PC-9 (cell line): Measurements from ENCODE around the gene TOR4A. TPM values are rescaled to one million over a fixed set of nuclear protein-coding genes. Genes with fewer than 3 reads are reported as not detected.

Experiments
- BruUV-seq: library from RNA; stranded (reverse); fragments of 400-500 nt; replicated peaks from 2 replicates; lab custom pipeline; 2021; lab: Mats Ljungman, UMichigan
- CTCF ChIA-PET: fragments of 300-600 bp; sonication (Branson Sonifier 250); formaldehyde crosslinking; loops from one replicate; lab custom pipeline; 2022; ENCODE audit warnings: antibody characterized with exemption; lab: Charles Lee
- POLR2A ChIA-PET: fragments of 300-600 bp; sonication (Branson Sonifier 250); formaldehyde crosslinking; loops from one replicate; lab custom pipeline; 2022; ENCODE audit warnings: antibody characterized with exemption; ENCODE audit not compliant: unreplicated experiment; lab: Charles Lee
- DNase-seq, 2 experiments: peaks; one replicate each; pipeline versions ENCODE4 v3.0.0 to v3.0.0-alpha.2; 2015 to 2022; ENCODE audit warnings: mixed read lengths in 1 of 2
- H2AFZ ChIP-seq: fragments of 200-600 bp; sonication (generic); 2 replicates; pipeline ENCODE4 v1.8.1; 2017; ENCODE audit warnings: antibody characterized with exemption
- H3F3A ChIP-seq: fragments of 200-600 bp; sonication (generic); 2 replicates; pipeline ENCODE4 v1.8.1; 2017; ENCODE audit warnings: antibody characterized with exemption, mild to moderate bottlenecking, low read depth; ENCODE audit not compliant: insufficient read depth
- H3K27ac ChIP-seq: fragments of 200-600 bp; sonication (generic); 2 replicates; pipeline ENCODE4 v1.6.1; 2016; ENCODE audit warnings: mixed run types
- H3K27me3 ChIP-seq: fragments of 200-600 bp; sonication (generic); 2 replicates; pipeline ENCODE4 v1.6.1; 2016; ENCODE audit warnings: low read depth, mixed run types; ENCODE audit not compliant: insufficient read depth
- H3K36me3 ChIP-seq: fragments of 200-600 bp; sonication (generic); 2 replicates; pipeline ENCODE4 v1.6.1; 2016; ENCODE audit warnings: low read depth, mixed run types
- H3K4me1 ChIP-seq: fragments of 200-600 bp; sonication (generic); replicated peaks from 2 replicates; pipeline ENCODE4 v1.6.1; 2016; ENCODE audit warnings: mixed run types; ENCODE audit not compliant: insufficient read depth
- H3K4me2 ChIP-seq: fragments of 200-600 bp; sonication (generic); 2 replicates; pipeline ENCODE4 v1.6.1; 2017; ENCODE audit warnings: mixed run types
- H3K4me3 ChIP-seq: fragments of 200-600 bp; sonication (generic); 2 replicates; pipeline ENCODE4 v1.6.1; 2016; ENCODE audit warnings: mixed run types
- H3K79me2 ChIP-seq: fragments of 200-600 bp; sonication (generic); 2 replicates; pipeline ENCODE4 v1.6.1; 2017; ENCODE audit warnings: low read depth, mixed run types
- H3K9me2 ChIP-seq: fragments of 200-600 bp; sonication (generic); 2 replicates; pipeline ENCODE4 v1.8.1; 2017; ENCODE audit warnings: mild to moderate bottlenecking; ENCODE audit not compliant: insufficient read depth
- H3K9me3 ChIP-seq: fragments of 200-600 bp; sonication (generic); 2 replicates; pipeline ENCODE4 v1.8.1; 2016; ENCODE audit warnings: low read depth; ENCODE audit not compliant: insufficient read depth
- H4K20me1 ChIP-seq: fragments of 200-600 bp; sonication (generic); 2 replicates; pipeline ENCODE4 v1.8.1; 2017; ENCODE audit not compliant: insufficient read depth
- CTCF ChIP-seq: fragments of 200-600 bp; sonication (generic); conservative IDR thresholded peaks from 2 replicates; pipeline ENCODE4 v1.6.1; 2017; ENCODE audit warnings: mixed run types, antibody characterized with exemption, mild to moderate bottlenecking, moderate library complexity
- EZH2 ChIP-seq: fragments of 200-600 bp; sonication (generic); IDR thresholded peaks from 2 replicates; pipeline ENCODE4 v1.8.0; 2017; ENCODE audit warnings: antibody characterized with exemption, low read depth
- intact Hi-C: fragments of 100-400 bp; cut with micrococcal nuclease; formaldehyde crosslinking; loops from one replicate; pipeline ENCODE4 v1.10.0; 2022; ENCODE audit not compliant: unreplicated experiment
- total RNA-seq: library from RNA; stranded (reverse); gene quantifications from 2 replicates; pipeline ENCODE4 v1.2.3, GENCODE V29; 2021

The TOR4A gene
- total RNA-seq, 1 experiment from 2014 or later: 48.9 TPM

- peaks cover 22% of the 10 kb centered on the region; the same call in 1 of the 2 replicates for H3F3A ChIP-seq
- no peak overlapping the region for H2AFZ ChIP-seq
- TF ChIP-seq EZH2 (no peak), CTCF (no peak)
- no peaks in the 10 kb centered on the region for H3K36me3 ChIP-seq
- H3K27me3 ChIP-seq: no peaks in the 10 kb centered on the region
- H3K9me2 ChIP-seq: no peaks in the 10 kb centered on the region
- ChIA-PET CTCF (interaction anchor here (0.6 to 1.1 kb wide), 2 partner anchors 9 to 74 kb away, joined by 4 to 7 read pairs; partner anchors contain the start of gene NRARP), POLR2A (interaction anchor here (0.7 to 1.5 kb wide), 3 partner anchors 8 to 1258 kb away, joined by 6 to 12 read pairs (median 6); partner anchors contain the start of genes NRARP and TUBB4B)
- intact Hi-C loops: no loop called here
- H3K9me3 ChIP-seq: no peaks in the 10 kb centered on the region
- H3K79me2 ChIP-seq: no peaks in the 10 kb centered on the region
- peak; percentile 76 to 87 for DNase-seq
- peak overlapping the region; percentile 69 for H3K4me2 ChIP-seq
- H3K27ac ChIP-seq: peak overlapping the region; percentile 96
- peaks cover 42% of the 10 kb centered on the region for H3K4me1 ChIP-seq
- BruUV-seq: TSS peak; percentile 73
- no peaks in the 10 kb centered on the region for H4K20me1 ChIP-seq
- H3K4me3 ChIP-seq: peak overlapping the region; percentile 9; the same call in 1 of the 2 replicates
These were observed 32.9 kb downstream of the TOR4A start for GRCh38 chr9:137310189-137311052.

GRCh38 chr9:137311171-137311985 lies 33.9 kb downstream of the TOR4A start:
- H3K4me1 ChIP-seq: peaks cover 48% of the 10 kb centered on the region
- H3K4me3 ChIP-seq: peak overlapping the region; percentile 35; the same call in 1 of the 2 replicates
- peaks cover 22% of the 10 kb centered on the region; the same call in 1 of the 2 replicates for H3F3A ChIP-seq
- no peaks in the 10 kb centered on the region for H3K27me3 ChIP-seq
- peak overlapping the region; percentile 96 for H3K27ac ChIP-seq
- TF ChIP-seq CTCF: no peak; the same call in 1 of the 2 replicates
- TF ChIP-seq EZH2: no peak
- peak; percentile 92 to 99 for DNase-seq
- CTCF ChIA-PET: interaction anchor here (0.6 to 1.8 kb wide), 3 partner anchors 8 to 75 kb away, joined by 4 to 7 read pairs (median 5); partner anchors contain the start of gene NRARP
- BruUV-seq: TSS peak; percentile 59
- no peaks in the 10 kb centered on the region for H3K9me2 ChIP-seq
- intact Hi-C loops: no loop called here
- peak overlapping the region; percentile 80 for H3K4me2 ChIP-seq
- H3K79me2 ChIP-seq: no peaks in the 10 kb centered on the region
- no peaks in the 10 kb centered on the region for H3K9me3 ChIP-seq
- no peaks in the 10 kb centered on the region for H4K20me1 ChIP-seq
- H3K36me3 ChIP-seq: no peaks in the 10 kb centered on the region
- POLR2A ChIA-PET: interaction anchor here (0.6 to 1.5 kb wide), 4 partner anchors 9 to 1259 kb away, joined by 3 to 12 read pairs (median 6); partner anchors contain the start of genes NRARP, PNPLA7 and TUBB4B
- H2AFZ ChIP-seq: no peak overlapping the region
